HT1080 (cell line): Measurements from ENCODE around the gene FBF1. TPM values are rescaled to one million over a fixed set of nuclear protein-coding genes. Genes with fewer than 3 reads are reported as not detected.

Experiments used
- DNase-seq: peaks from one replicate; pipeline ENCODE4 v3.0.0-alpha.2; 2015; ENCODE audit warnings: low read depth
- total RNA-seq: library from RNA; depleted of rRNA; stranded (reverse); fragments of >200 nt; shearing (Covaris generic); gene quantifications from 2 replicates; pipeline ENCODE4 v1.2.3, GENCODE V29; 2014

The FBF1 gene
- total RNA-seq, 1 experiment from 2014 or later: 10.8 TPM

DNA sequence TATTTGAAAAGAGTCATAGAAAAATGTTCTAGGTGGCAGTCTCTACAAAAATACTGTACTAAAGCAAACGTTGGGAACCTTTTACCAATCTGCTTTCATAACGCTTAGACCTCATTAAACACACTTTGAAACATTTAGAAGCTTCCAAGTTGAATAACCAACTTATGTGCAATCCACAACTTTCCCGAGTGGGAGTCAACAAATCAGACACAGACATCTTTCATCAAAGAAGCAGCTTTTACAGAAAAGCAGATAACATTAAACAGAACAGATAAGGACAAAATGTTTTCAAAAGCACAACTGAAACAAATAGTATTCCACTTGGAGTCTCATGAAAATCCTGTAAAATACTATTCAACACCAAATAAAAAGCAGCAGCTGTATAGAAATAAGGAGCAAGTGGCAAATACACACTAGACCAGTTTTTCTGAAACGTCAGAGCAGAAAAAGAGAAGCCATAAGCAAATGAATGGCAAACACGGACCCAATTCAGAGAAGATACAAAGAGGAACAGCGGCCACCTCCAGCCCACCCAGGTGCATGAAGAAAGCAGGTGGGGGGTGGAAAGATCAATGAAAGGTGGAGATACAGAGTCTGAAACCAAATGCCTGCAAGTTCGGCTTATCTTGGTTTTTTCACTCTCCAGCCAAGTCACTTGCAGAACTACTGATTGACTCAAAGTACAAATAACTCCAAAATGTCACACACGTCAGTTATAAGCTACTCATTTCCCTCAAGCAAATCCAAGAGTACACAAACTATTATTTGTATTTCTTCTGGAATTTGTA lies 18.4 kb upstream of the FBF1 start:
- DNase-seq: no peak

DNA sequence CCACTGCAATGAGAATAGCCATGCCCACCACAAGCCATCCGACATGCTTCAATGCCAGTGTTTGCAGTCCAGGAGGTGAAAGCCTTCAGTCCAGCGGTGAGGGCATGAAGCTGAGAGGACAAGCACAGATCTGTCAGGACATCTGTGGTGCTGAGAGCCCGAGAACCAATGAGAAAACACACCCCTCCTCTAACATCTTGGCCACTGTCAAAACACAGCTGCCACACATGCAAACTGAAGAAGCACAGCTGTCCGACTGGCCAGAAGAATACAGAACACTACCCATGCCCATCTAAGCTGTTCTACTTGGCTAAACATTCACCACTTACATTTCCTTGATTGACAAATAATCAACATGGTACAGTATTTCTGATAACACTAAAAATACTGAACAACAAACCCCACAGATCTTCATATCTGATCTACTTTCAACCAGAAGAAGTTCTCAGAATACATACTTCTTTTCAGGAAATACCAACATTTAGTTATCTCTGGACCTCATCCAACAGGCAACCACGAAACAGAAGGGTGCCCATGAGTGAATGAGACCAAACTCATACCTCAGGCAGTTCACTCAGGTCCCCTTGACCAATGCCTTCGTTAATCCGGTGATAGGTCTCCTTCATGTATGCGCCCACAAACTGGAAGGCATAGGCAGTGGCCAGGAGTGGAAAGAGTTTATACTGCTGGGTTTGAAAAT lies 10.2 kb upstream of the FBF1 start:
- no peak for DNase-seq

DNA sequence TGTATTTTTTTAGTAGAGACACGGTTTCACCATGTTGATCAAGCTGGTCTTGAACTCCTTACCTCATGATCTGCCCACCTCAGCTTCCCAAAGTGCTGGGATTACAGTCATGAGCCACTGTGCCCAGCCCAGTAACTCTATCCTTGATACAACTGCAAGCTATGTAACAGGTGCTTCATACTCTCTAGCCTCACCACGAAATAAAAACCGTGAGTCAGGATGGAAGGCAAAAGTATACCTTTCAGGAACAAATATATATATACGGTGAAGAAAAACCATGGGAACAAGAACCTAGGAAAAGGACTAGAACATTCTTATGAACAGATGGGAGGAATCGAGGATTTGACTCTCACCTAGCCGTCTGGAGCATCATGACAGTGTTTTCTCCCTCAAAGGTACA lies 9.6 kb upstream of the FBF1 start:
- no peak for DNase-seq

DNA sequence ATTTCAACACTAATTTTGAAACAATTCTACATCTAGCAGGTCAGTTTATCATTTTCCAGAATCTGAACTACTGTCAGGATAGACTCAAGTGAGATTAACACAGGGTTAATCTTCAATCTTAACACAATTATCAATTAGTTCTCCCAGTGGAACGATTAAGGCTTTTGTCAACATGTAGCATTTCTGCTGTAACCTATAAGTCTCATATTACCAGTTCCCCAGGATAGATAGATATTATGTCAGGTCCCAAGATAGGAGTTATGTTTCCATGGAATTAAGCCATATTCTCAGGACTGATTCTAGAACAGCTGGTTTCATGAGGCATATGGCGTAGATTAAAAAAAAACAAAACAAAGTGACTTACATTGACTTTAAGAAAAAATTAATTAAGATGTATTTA lies 4.4 kb upstream of the FBF1 start:
- no peak for DNase-seq

DNA sequence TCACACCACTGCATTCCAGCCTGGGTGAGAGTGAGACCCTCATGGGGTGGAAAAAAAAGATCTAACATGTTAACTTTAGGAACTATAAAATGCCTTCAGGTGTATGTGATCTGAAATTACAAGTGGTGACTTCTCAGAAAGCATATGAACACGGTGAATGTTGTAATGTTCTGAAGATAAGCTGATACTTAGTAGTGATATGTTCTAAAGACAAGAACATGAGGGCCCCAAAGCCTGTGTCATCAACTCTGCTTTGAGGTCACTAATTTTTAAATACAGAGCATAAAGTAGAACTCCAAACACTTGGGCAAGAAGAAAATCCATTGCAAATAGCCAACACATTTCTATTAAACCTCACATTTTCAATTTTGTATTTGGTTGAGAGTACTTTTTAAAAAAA lies 2.6 kb upstream of the FBF1 start:
- no peak for DNase-seq

DNA sequence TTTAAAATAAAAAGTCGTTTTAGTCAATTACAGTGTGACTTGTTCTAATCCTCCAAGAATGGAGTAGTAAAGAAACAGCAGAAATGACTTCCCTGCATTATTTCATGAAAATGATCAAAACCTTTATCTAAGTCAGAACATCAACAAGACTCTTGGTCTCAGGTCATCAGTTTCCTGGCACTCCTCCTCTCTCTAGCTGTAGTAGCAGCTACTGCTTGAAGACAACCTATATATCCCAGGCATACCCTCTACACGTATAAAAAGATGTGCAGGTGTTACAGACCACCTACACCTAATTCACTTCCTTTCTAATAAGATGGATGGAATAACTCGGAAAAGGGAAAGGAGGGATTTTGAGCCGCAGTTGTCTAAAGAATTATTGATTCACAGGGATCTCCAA lies 1.6 kb upstream of the FBF1 start:
- no peak for DNase-seq

DNA sequence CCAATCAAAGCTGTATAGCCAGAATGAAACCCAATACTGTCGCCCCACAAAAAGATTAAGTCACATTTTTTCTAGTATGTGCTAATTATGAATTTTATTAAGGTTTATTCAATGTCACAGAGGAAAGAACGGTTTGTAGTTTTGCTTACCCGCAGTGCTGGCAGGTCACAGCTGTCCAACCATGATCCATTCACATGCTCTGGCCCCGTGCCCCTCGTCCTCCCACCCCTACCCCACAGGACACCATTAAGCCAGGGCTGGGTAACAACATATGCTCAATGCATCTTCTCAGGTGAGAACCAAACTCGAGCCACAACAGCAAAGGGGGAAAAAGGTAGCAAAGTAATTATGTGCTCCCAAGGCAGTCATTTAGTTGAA lies 589 bp upstream of the FBF1 start:
- DNase-seq: no peak

DNA sequence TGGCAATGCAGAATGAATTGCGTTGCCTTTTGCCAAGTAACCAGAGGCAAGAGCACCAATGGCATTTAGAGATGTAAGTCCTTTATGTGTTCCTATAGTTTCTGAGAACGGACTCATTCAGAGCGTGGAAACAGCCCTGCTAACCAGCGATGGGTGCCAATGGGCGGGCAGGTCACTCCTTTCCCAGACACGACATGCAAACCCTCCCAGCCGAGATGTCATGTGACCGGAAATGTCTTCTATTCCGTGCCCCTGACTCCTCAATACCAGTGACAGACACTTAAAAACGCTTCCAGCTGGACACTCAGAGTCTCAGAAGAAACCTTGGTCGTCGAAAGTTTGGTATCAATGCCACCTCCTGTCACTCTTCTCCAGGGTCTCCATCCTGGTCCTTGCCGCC lies 3.2 kb downstream of the FBF1 start:
- no peak for DNase-seq

DNA sequence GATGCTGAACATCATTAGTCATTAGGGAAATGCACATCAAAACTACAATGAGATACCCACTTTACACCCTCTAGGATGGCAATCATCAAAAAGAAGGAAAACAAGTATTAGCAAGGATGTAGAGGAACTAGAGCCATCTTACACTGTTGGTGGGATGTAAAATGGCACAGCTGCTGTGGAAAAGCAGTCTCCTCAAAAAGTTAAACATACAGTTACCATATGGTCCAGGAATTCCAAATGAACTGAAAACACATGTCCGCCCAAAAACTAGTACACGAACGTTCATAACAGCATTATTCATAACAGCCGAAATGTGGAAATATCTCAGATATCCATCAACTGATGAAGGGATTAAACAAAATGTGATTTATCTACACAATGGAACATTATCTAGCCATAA lies 7.0 kb downstream of the FBF1 start:
- DNase-seq: no peak

DNA sequence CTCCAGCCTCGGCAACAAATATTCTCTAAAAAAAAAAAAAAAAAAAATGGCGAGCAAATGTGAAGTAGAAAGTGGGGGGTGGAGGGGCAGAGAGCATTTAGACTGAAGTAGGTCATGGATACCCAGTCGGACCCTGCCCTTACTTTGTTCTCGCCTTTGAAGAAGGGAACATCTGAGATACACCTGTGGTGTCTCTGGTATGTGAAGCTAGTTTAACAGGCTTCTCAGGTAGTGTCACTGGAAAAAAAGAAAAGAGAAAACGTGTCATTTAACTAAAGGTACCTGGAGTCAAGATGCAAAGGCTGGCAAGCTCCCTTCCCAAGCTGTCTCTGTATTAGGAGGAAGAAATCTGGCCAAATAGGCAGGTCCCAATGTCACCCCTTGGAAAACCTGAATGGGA lies 8.0 kb downstream of the FBF1 start:
- no peak for DNase-seq

DNA sequence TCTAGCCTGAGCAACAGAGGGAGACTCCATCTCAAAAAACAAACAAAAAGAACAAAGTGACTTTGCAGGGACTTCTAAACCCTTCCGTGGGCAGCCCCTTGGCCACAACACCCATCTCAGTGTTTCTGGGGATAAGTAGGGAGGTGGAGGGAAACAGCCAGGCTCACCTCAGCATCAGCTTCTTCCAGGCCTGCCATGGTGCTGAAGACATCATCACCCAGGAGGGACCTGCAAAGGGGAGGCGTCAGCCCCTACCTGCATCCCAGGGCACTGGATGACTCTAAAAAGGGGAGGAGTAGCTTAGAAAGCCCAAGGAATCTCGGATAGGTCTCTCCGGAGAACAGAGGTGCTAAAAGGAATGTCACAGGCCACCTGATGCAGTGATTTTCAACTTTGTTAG lies 9.8 kb downstream of the FBF1 start:
- DNase-seq: no peak

DNA sequence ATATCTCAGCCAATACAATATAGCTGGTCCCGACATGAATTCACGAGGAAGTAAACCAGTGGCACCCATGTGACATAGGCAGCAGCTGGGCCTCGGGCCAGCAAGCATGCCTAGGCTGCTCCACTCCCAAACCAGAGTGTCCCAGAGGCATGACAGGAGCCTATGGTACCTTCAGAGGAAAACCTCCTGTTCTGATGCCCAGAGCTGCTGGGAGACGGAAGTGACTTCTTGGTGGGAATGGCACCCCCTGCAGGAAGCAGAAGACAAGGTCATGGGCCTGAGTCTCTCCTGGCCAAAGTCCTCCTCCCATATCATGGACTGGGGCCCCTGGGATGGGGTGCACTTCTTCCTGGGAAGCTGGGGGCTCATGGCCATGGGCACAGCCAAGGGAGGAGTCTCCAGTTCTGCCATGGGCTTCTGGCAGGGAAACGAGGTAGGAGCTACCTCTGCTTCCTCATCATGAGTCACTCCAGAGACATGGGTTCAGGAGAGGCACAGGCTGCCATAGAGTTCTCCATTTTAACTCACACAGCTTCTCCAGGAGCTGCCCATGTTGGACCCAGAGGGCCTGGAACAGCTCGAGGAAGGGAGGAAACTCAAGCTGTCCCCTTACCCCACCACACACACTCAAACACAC lies 13.4 kb downstream of the FBF1 start:
- DNase-seq: no peak

DNA sequence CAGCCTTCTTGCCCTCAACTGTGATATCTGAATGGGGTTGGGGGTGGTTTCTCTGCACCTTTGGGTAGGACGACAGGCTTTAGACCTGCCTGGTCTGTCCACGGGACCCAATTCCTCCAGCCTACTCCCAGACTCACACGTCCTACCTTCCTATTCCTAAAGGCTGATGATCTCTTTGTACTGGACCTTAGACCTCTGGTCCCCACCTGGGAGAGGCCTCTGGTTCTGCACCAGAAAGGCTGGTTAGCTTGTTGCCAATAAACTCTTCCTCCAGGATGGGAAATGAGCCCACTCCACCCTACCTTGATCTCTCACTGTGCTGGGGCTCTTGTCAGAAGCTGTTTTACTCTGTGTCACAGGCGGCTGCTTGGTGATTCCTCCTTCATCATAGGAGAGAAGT lies 14.4 kb downstream of the FBF1 start:
- no peak for DNase-seq

DNA sequence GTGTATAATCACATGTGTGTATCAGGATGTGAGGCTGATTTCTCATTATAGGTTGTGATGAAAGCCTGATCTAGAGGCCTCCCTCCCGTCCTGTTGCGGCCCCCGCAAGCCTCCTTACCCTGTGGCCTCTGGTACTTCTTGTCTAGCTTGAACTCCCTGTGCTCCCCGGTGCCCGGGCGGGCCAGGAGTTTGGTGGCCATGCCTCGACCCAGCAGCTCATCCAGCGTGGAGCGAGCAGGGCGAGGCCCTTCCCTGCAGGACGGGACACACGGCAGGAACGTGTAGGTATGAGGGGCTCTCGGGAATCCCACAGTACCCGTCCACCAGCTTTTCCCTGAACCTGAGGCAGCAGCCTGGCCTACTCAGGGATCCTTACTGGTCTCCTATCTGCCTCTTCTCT lies 14.9 kb downstream of the FBF1 start:
- DNase-seq: no peak

DNA sequence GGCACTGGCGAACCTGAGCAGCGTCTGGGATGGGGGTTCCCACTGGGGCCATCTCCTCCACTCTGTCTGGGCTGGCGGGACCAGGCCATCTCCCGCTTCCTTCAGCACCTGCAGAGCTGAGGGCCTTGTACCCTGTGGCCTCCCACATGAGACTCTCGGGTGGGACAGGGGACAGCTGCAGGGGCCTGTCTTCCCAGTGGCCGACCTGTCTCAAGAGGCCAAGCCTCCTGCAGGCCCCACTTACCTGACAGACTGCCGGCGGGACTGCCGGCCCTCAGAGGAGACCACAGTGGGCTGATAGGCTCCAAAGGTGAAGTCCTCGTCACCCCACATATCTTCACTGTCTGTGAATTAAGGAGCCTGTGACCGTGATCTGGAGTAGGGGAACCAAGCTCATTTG lies 15.7 kb downstream of the FBF1 start:
- DNase-seq: no peak

DNA sequence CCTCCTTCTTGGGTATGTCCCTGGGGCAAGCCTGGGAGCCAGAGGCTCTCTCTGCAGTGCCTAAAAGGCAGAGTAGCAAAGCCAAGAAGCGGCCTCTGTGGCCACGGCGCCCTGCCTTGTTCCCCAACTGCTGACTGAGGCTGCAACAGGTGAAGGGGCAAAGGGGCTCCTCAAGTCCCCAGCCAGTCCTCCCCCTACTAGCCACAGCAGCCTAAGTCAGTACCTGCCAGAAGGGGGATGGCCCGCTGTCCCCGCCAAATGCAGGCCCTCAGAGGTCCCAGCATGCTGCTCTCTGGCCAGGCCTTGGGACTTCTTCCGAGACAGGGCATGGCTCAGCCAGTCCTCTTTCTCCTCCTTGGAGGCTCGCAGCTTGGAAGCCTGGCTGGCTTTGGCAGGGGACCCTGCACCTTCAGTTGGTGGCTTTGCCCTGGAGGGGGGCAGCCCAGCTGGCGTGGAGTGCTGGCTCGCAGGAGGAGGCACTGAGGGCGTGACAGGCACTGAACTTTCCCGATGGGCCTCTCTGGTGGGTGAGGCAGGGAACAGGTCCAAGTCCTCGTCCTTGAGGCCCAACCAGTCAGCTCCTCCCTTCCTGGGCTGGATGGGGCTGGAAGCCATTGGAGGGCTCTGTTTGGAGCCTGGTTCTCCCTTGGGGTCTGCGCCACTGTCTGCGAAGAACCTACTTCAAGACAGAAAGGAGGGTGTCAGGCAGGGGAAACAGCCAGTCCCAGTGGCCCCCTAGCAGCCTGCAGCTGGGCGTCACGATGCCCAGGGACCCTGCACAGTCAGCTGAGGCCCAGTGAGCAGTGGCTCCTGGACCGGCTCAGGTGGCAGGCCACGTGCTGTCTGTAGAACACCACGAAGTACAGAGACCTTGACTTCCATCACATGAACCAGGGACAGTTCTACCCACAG lies 17.6 kb downstream of the FBF1 start:
- no peak for DNase-seq

DNA sequence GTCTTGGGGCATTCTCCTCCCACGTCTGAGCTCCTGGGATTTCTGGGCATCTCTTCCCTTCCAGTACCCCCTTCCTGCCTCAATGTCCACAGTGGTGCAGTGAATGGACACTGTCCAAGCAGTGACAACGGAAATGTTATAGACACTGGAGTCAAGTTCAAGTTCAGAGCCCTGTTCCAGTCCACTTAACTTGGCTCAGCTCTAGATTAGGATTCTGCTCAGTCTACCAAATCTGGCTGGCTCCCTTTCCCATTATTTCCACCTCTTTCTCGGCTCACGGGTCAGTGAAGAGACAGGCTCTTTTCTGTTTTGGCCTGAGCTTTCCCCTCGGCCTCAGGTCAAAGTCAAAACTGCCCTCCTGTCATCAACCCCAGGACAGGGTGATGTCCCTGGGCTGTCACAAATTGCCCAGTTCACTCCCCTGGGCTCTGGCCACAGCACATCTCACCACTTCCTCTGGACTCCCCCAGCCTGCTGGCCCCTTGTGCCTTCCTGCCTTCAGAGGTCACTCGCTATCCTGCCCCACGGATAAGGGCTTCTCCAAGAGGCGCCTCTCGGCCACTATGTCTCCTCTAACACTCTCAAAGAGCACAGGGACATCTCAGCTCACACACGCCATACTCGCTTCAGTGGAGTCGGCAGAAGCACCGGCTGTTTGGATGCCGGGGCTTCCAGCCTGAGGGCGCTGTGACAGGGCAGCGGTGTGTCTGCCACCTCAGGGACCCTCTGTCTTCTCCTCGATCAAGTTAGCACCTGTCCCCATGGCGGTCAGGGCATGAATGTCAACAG lies 18.5 kb downstream of the FBF1 start:
- DNase-seq: no peak

DNA sequence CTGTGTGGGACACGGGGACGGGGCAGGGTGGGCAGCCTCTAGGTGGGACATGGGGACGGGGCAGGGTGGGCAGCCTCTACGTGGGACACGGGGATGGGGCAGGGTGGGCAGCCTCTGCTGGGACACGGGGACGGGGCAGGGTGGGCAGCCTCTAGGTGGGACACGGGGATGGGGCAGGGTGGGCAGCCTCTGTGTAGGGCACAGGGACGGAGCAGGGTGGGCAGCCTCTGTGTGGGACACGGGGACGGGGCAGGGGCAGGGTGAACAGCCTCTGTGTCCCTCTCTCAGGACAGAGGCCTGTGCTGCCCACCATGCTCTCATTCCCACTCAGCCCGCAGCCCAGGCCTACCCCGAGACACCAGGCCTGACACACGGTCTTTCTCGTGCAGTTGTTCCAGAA lies 19.2 kb downstream of the FBF1 start:
- DNase-seq: no peak

DNA sequence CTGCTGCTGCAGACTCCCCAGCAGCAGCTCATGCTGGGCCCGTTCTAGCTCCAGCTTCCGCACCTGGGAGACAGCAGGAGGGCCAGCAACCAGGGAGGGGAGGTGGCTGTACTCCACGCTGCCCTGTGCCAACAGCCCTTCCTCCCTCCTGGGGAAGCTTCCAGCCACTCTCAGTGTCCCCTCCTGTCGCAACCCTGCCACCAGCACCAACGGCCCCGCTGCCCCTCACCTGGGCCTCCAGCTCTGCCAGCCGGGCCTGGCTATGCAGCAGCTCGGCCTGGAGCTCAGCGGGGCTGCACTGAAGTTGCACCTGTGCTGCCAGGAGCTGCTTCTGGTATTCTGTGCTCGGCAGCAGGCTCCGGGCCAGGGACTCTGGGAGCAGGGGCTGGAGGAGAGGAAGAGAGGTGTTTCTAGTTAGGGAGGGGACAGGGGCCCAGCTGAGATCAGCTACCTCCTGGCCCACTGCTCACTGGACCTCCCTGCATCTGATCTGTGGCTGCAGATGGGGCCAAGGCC lies 20.7 kb downstream of the FBF1 start:
- no peak for DNase-seq

DNA sequence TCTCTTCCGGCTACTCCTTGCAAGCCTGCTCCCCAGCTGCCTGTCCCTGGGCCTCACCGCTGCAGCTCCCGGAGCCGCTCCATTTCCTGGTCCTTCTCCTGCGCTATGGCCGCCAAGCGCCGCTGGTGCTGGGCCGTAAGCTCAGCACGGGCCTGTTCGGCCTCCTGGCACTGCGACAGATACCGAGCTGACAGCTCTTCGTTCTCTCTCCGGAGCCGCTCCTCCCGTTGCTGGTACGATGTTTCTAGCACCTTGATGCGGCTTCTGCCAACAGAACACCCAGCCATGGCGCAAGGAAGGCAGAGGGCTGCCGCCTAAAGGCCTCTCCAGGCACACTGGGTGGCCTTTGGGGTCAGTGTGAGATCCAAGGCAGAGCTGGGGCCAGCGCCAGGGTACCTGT lies 21.2 kb downstream of the FBF1 start:
- DNase-seq: no peak
